ENCODE data around the gene PRKN. TPM values are rescaled to one million over a fixed set of nuclear protein-coding genes. Genes with fewer than 3 reads are reported as not detected.

Gene PRKN
- total RNA-seq, 4 donors from 2014 or later, result 4.4 to 669 (median 10.5) TPM

DNA sequence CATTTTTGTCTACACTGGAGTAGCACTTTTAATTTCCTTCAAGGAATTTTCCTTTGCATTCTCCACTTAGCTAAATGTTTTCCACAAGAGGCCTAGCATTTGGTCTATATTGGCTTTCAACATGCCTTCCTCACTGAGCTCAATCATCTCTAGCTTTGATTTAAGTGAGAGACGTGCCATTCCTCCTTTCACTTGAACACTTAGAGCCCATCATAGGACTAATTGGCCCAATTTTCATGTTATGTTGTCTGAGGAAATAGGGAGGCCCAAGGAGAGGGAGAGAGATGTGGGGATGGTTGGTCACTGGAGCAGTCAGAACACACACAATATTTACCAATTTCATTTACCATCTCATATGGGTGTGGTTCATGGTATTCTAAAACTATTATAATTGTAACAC lies 645.0 kb downstream of the PRKN start:
- Histone ChIP-seq H3K36me3 (no peaks in the 10 kb centered on the region), H3K27ac (no peak overlapping the region), H3K4me3 (no peak overlapping the region), H3K27me3 (no peaks in the 10 kb centered on the region), H3K4me1 (no peaks in the 10 kb centered on the region), H3K9me3 (no peaks in the 10 kb centered on the region)
- no peak for TF ChIP-seq POLR2A (IDR thresholded peaks at IDR 0.05)
- TF ChIP-seq, protein P1, sequence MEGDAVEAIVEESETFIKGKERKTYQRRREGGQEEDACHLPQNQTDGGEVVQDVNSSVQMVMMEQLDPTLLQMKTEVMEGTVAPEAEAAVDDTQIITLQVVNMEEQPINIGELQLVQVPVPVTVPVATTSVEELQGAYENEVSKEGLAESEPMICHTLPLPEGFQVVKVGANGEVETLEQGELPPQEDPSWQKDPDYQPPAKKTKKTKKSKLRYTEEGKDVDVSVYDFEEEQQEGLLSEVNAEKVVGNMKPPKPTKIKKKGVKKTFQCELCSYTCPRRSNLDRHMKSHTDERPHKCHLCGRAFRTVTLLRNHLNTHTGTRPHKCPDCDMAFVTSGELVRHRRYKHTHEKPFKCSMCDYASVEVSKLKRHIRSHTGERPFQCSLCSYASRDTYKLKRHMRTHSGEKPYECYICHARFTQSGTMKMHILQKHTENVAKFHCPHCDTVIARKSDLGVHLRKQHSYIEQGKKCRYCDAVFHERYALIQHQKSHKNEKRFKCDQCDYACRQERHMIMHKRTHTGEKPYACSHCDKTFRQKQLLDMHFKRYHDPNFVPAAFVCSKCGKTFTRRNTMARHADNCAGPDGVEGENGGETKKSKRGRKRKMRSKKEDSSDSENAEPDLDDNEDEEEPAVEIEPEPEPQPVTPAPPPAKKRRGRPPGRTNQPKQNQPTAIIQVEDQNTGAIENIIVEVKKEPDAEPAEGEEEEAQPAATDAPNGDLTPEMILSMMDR (IDR thresholded peaks at IDR 0.05), result no peak
- DNase-seq, result no peak

DNA sequence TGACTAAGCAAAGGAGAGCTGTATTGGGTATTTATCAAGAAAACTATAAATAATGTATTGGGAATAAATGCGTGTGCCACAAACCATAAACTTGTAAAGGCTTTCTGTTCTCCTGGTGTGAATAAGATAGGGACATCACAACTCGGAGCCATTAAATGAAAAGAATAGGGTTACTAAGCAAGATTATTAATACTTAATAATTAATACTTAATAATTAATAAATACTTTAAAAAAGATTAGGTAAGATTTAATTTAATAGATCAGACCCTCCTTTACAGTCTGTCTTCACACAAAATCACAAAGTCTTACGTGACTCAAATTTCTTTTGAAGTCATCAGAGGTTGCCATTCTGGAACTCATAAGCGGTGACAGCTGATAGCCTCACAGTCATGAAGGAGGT lies 648.9 kb downstream of the PRKN start:
- no peak for TF ChIP-seq POLR2A (IDR thresholded peaks at IDR 0.05)
- TF ChIP-seq, protein P1 (IDR thresholded peaks at IDR 0.05), result no peak
- H3K4me3 ChIP-seq, result no peak overlapping the region
- H3K36me3 ChIP-seq, result no peaks in the 10 kb centered on the region
- H3K9me3 ChIP-seq, result no peaks in the 10 kb centered on the region
- no peak overlapping the region for H3K27ac ChIP-seq
- H3K27me3 ChIP-seq, result no peaks in the 10 kb centered on the region
- H3K4me1 ChIP-seq, result no peaks in the 10 kb centered on the region
- DNase-seq, result no peak

DNA sequence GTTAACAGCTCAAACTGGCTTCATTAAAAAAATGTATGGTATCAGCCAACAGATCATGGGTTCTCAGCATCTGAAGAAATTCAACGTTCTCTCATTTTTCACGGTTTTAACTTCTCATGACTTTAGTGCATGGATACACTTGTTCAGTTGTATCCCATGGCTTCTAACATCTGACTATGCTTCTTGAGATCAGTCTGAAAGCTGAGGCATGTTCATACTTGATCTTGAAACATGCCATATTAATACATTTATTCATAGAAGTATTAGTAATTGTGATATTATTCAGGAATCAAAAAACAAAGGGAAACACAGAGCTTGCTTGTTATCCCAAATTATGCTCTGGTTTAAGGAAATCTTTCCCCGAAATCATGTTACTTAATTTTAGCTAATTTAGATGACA lies 649.4 kb downstream of the PRKN start:
- no peak for DNase-seq
- H3K4me3 ChIP-seq, result no peak overlapping the region
- H3K9me3 ChIP-seq, result no peaks in the 10 kb centered on the region
- no peaks in the 10 kb centered on the region for H3K36me3 ChIP-seq
- H3K4me1 ChIP-seq, result no peaks in the 10 kb centered on the region
- no peak for TF ChIP-seq POLR2A (IDR thresholded peaks at IDR 0.05)
- TF ChIP-seq, protein P1 (IDR thresholded peaks at IDR 0.05), result no peak
- no peaks in the 10 kb centered on the region for H3K27me3 ChIP-seq
- no peak overlapping the region for H3K27ac ChIP-seq

DNA sequence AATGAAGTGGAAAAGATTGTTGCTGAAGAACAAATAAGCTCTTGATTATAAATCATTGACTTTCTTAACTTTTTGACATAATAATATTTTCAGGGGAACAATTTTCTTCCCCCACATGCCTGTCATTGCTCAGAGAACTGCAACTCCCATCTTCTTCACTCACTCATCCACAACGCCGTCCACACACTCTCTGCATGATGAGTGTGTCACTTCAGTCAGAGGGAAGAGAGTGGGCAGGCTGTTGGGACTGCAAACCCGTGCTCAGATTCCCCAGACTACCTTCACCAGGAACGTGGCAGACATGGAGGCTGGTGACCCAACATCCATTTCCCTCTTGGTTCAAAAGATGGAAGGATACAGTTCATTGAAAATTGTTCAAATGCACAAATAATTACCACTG lies 650.8 kb downstream of the PRKN start:
- TF ChIP-seq, protein P1 (IDR thresholded peaks at IDR 0.05), result no peak
- no peak for TF ChIP-seq POLR2A (IDR thresholded peaks at IDR 0.05)

DNA sequence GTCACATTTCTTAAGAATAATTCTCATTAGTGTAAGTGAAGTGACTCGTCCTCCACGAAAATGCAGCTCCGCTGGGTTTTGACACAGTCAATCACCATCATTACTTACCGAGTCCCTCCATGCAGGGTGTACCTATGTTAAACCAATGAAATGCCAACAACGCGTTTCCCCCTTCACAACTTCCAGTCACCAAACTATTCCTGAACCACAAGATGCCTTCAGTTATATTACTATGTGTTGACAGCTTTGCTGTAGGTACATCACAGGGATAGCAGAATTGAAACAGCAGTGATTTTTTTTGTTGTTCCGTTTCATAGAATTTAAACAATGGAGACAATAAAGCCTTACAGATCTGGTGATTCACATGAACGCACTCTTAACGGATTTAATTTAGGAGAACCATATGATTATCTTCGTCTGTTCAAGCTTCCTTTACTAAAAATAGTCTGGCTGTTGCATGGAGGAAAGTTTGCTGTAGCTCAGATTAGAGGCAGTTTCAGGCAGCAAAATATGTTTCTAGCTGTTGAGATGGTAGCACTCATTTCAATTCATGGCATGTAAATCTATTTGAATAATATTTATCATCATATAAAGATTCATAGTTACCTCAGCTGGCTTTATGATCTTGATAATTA lies 652.8 kb downstream of the PRKN start:
- H3K27ac ChIP-seq, result no peak overlapping the region
- H3K9me3 ChIP-seq, result no peaks in the 10 kb centered on the region
- no peak for DNase-seq
- no peak overlapping the region for H3K4me3 ChIP-seq
- TF ChIP-seq, protein P1 (IDR thresholded peaks at IDR 0.05), result no peak
- TF ChIP-seq POLR2A (IDR thresholded peaks at IDR 0.05), result no peak
- no peaks in the 10 kb centered on the region for H3K36me3 ChIP-seq
- H3K4me1 ChIP-seq, result no peaks in the 10 kb centered on the region
- no peaks in the 10 kb centered on the region for H3K27me3 ChIP-seq

More for the DNA sequence above, 650.8 kb downstream of the PRKN start:
- Histone ChIP-seq H3K4me1 (no peaks in the 10 kb centered on the region), H3K27ac (no peak overlapping the region), H3K27me3 (no peaks in the 10 kb centered on the region), H3K36me3 (no peaks in the 10 kb centered on the region), H3K9me3 (no peaks in the 10 kb centered on the region), H3K4me3 (no peak overlapping the region)
- DNase-seq, result no peak

DNA sequence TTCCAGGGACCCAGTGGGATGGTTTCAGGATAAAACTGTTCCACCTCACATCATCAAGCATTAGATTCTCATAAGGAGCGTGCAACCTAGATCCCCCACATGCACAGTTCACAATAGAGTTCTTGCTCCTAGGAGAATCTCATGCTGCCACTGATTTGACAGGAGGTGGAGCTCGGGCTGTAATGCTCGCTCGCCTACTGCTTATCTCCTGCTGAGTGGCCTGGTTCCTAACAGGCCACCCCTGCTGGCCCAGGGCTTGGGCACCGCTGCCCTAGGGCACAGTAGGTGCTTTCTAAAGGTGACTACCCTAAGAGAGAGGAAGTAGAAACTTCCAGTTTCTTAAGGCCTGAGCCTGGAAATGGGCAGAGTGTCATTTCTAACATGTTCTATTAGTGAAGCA lies 656.9 kb downstream of the PRKN start:
- no peak overlapping the region for H3K4me3 ChIP-seq
- H3K27ac ChIP-seq, result no peak overlapping the region
- H3K36me3 ChIP-seq, result no peaks in the 10 kb centered on the region
- TF ChIP-seq POLR2A (IDR thresholded peaks at IDR 0.05), result no peak
- TF ChIP-seq, protein P1 (IDR thresholded peaks at IDR 0.05), result no peak
- no peak for DNase-seq
- no peaks in the 10 kb centered on the region for H3K4me1 ChIP-seq
- no peaks in the 10 kb centered on the region for H3K27me3 ChIP-seq
- no peaks in the 10 kb centered on the region for H3K9me3 ChIP-seq
